ENCODE measurements around the gene TSPAN8. TPM values are rescaled to one million over a fixed set of nuclear protein-coding genes. Genes with fewer than 3 reads are reported as not detected.

The TSPAN8 gene
- total RNA-seq, 4 donors from 2014 or later: 21.0 to 117 (median 58.6) TPM

DNA sequence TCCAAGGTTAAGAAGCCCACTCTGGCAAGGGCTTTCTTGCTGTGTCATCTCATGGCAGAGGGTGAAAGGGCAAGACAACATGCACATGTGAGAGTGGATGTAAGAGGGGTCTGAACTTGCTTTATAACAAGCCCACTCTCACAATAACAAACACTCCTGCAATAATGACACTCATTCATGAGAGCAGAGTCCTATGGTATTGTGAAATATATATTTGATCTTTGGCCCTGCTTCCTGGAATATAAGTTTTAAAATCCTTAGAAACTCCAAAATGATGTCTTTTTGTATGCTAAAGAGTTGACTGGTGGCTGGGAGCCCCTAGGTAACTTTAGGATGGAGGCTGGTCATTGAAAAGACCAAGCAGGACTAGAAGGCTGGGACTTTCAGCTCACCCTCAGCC lies 51.8 kb downstream of the TSPAN8 start:
- DNase-seq (no peak), ATAC-seq (no peak)
- Histone ChIP-seq H3K9me3 (no peaks in the 10 kb centered on the region), H3K27ac (no peak overlapping the region), H3K4me1 (no peaks in the 10 kb centered on the region), H3K27me3 (no peaks in the 10 kb centered on the region), H3K36me3 (no peaks in the 10 kb centered on the region), H3K4me3 (no peak overlapping the region)
- in situ Hi-C loops (cut with MboI; ENCODE audit: low sequenced_read_pairs in 4 of 4): loop anchor here in 1 of 4 donors (25.0 kb wide), 1 partner anchor 156 kb away; no protein-coding TSS in a partner anchor
- TF ChIP-seq, protein P1, sequence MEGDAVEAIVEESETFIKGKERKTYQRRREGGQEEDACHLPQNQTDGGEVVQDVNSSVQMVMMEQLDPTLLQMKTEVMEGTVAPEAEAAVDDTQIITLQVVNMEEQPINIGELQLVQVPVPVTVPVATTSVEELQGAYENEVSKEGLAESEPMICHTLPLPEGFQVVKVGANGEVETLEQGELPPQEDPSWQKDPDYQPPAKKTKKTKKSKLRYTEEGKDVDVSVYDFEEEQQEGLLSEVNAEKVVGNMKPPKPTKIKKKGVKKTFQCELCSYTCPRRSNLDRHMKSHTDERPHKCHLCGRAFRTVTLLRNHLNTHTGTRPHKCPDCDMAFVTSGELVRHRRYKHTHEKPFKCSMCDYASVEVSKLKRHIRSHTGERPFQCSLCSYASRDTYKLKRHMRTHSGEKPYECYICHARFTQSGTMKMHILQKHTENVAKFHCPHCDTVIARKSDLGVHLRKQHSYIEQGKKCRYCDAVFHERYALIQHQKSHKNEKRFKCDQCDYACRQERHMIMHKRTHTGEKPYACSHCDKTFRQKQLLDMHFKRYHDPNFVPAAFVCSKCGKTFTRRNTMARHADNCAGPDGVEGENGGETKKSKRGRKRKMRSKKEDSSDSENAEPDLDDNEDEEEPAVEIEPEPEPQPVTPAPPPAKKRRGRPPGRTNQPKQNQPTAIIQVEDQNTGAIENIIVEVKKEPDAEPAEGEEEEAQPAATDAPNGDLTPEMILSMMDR (IDR thresholded peaks at IDR 0.05 in 4 of 5, conservative IDR thresholded peaks at IDR 0.05 in 1 of 5): no peak
- no peak for TF ChIP-seq POLR2A (IDR thresholded peaks at IDR 0.05)
- intact Hi-C loops (cut with DNase I; ENCODE audit: low total_unique reads): no loop called here

- no peak for DNase-seq
- Histone ChIP-seq H3K4me3 (no peak overlapping the region), H3K27me3 (no peaks in the 10 kb centered on the region), H3K27ac (no peak overlapping the region), H3K9me3 (no peaks in the 10 kb centered on the region), H3K36me3 (no peaks in the 10 kb centered on the region), H3K4me1 (no peaks in the 10 kb centered on the region)
- no peak for TF ChIP-seq POLR2A (IDR thresholded peaks at IDR 0.05)
- TF ChIP-seq, protein P1 (IDR thresholded peaks at IDR 0.05 in 4 of 5, conservative IDR thresholded peaks at IDR 0.05 in 1 of 5): no peak
- in situ Hi-C loops (cut with MboI; ENCODE audit: low sequenced_read_pairs in 4 of 4) (no loop called here), intact Hi-C loops (cut with DNase I; ENCODE audit: low total_unique reads) (no loop called here)
- ATAC-seq: no peak
Observed at GRCh38 chr12:71092290-71092689, 65.5 kb downstream of the TSPAN8 start.

- Histone ChIP-seq H3K36me3 (no peaks in the 10 kb centered on the region), H3K9me3 (no peaks in the 10 kb centered on the region), H3K27me3 (no peaks in the 10 kb centered on the region), H3K4me1 (no peaks in the 10 kb centered on the region), H3K4me3 (no peak overlapping the region), H3K27ac (no peak overlapping the region)
- ATAC-seq: no peak
- intact Hi-C loops (cut with DNase I; ENCODE audit: low total_unique reads): no loop called here
- no peak for DNase-seq
- no peak for TF ChIP-seq POLR2A (IDR thresholded peaks at IDR 0.05)
- TF ChIP-seq, protein P1 (IDR thresholded peaks at IDR 0.05 in 4 of 5, conservative IDR thresholded peaks at IDR 0.05 in 1 of 5): no peak
- in situ Hi-C loops (cut with MboI; ENCODE audit: low sequenced_read_pairs in 4 of 4): no loop called here
Observed at GRCh38 chr12:71090971-71091370, 66.8 kb downstream of the TSPAN8 start.

DNA sequence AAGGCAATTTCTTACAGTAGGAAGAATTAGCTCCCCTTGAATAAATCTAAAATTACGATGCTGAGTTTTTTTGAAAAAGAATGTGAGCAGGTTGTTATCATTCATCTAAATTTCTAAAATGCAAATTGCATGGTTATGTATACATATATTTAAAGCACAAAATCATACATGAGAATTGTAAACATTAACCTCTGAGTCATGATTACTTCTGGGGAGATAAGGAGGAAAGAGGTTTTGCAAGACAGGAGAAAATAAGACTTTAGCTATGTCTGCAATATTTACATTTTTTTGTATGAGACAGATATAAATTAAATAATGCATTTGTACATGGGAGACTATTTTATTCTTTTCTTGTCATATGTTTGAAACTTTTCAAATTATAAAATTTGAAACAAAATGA lies 72.2 kb downstream of the TSPAN8 start:
- no peak overlapping the region for H3K27ac ChIP-seq
- no peaks in the 10 kb centered on the region for H3K36me3 ChIP-seq
- in situ Hi-C loops (cut with MboI; ENCODE audit: low sequenced_read_pairs in 4 of 4): no loop called here
- no peaks in the 10 kb centered on the region for H3K4me1 ChIP-seq
- H3K27me3 ChIP-seq: no peaks in the 10 kb centered on the region
- DNase-seq (no peak), ATAC-seq (no peak)
- intact Hi-C loops (cut with DNase I; ENCODE audit: low total_unique reads): no loop called here
- no peak overlapping the region for H3K4me3 ChIP-seq
- TF ChIP-seq POLR2A (IDR thresholded peaks at IDR 0.05): no peak
- TF ChIP-seq, protein P1 (IDR thresholded peaks at IDR 0.05 in 4 of 5, conservative IDR thresholded peaks at IDR 0.05 in 1 of 5): no peak
- no peaks in the 10 kb centered on the region for H3K9me3 ChIP-seq

DNA sequence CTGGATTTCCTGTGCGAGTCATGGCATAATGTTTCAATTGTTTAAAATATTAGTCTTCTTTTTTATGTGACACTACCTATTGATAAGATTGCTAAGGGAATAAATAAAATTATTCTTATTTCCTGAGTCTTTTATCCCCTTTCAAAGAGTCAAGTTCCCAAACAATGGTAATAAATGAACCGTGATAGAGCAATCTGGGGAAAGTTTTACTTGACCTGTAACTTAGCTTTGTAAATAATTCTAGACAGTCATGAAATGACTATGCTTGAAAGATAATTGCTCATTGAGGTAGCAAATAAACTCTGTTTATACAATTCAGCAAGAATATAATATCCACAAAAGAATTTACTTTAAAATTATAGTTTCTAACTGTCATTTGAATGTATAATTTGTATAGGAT lies 82.1 kb downstream of the TSPAN8 start:
- no peak for ATAC-seq

More for the DNA sequence above, 82.1 kb downstream of the TSPAN8 start:
- TF ChIP-seq, protein P1 (IDR thresholded peaks at IDR 0.05 in 4 of 5, conservative IDR thresholded peaks at IDR 0.05 in 1 of 5): no peak
- TF ChIP-seq POLR2A (IDR thresholded peaks at IDR 0.05): no peak
- H3K4me3 ChIP-seq: no peak overlapping the region
- H3K36me3 ChIP-seq: no peaks in the 10 kb centered on the region
- no peaks in the 10 kb centered on the region for H3K9me3 ChIP-seq
- H3K4me1 ChIP-seq: no peaks in the 10 kb centered on the region
- in situ Hi-C loops (cut with MboI; ENCODE audit: low sequenced_read_pairs in 4 of 4) (no loop called here), intact Hi-C loops (cut with DNase I; ENCODE audit: low total_unique reads) (no loop called here)
- H3K27me3 ChIP-seq: no peaks in the 10 kb centered on the region
- H3K27ac ChIP-seq: no peak overlapping the region
- no peak for DNase-seq
